ENCODE results near the gene DKC1. TPM values are rescaled to one million over a fixed set of nuclear protein-coding genes. Genes with fewer than 3 reads are reported as not detected.

Gene DKC1
- total RNA-seq, 1 experiment from 2014 or later, result 160 TPM

DNA sequence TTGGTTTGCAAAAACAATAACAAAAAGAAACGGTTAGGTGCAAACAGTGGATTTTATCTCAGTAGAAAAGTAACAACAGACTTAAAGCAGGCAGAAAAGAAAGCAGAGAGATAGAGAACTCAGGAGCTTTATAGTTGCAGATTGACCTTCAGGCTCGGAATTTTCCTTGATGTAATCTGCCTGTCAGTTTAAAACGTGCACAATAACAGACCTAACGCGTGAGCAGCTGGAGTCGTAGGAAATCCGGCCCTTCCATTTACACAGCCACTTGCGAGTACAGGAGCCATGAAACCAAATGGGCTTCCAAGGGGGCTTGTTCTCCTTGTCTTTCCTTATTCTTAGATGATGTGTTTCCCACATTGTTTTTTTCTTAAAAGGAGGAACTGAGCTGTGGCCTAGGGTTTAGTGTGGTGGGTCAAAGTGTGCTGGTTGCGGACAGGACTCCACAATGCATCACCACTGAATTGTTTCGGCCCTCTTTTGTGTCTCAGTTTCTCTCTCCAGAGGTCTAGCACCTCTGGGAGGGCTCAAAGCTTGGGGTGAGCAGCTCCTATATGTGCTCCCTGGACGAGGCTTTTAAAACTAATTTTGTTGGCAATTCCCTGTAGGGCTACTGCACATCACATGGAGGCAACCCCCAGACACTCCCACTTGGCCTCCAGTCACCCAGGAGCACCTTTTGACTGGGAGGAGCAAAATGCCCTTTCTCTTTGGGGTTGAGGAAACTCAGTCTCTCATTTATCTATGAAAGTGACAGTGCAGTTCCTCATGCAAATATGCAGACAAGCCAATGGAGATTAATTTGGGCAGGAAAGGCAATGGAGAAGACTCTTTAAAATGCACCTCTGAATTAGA is 56.5 kb downstream of the DKC1 start:
- no peaks in the 10 kb centered on the region for H3K27me3 Mint-ChIP-seq (ENCODE audit: low read depth)
- Histone ChIP-seq H2BK120ac (ENCODE audit: low read depth, low read length, poor library complexity, severe bottlenecking) (no peak overlapping the region), H2BK12ac (ENCODE audit: insufficient read length, low read depth, low read length) (no peak overlapping the region), H3K79me1 (ENCODE audit: insufficient read depth, low read depth, low read length, poor library complexity, severe bottlenecking) (no peaks in the 10 kb centered on the region), H3K23me2 (ENCODE audit: insufficient read length, low read depth, low read length, poor library complexity, severe bottlenecking) (no peaks in the 10 kb centered on the region), H4K91ac (ENCODE audit: insufficient read length, low read depth, low read length) (no peak overlapping the region), H2AK5ac (ENCODE audit: insufficient read length, low read length) (no peak overlapping the region), H2BK20ac (ENCODE audit: low read depth, low read length, poor library complexity, severe bottlenecking) (no peak overlapping the region), H3K18ac (ENCODE audit: insufficient read length, low read depth, low read length) (no peak overlapping the region), H3K4me1 (ENCODE audit: insufficient read depth, low read length) (peaks cover 2% of the 10 kb centered on the region; the same call in 1 of the 2 replicates), H3K4ac (ENCODE audit: low read depth, low read length) (no peak overlapping the region), H2BK5ac (ENCODE audit: insufficient read length, low read length) (no peak overlapping the region), H4K8ac (replicated peaks; ENCODE audit: insufficient read length, low read depth, low read length) (no peak overlapping the region), H3K9ac (ENCODE audit: extremely low read depth, insufficient read length, low read length) (no peak overlapping the region), H3T11ph (ENCODE audit: low read length) (no peak overlapping the region), H4K5ac (ENCODE audit: insufficient read length, low read depth, low read length) (no peak overlapping the region), H3K27me3 (ENCODE audit: insufficient read depth, low read length) (no peaks in the 10 kb centered on the region), H2BK15ac (ENCODE audit: low read depth, low read length) (no peak overlapping the region), H4K20me1 (ENCODE audit: control insufficient read depth, insufficient read depth, insufficient read length) (no peaks in the 10 kb centered on the region), H3K14ac (ENCODE audit: insufficient read depth, low read length) (no peak overlapping the region), H3K56ac (ENCODE audit: insufficient read length, low read depth, low read length) (no peak overlapping the region), H3K4me2 (ENCODE audit: insufficient read depth, insufficient read length, low read length) (no peak overlapping the region), H3K79me2 (ENCODE audit: insufficient read depth, low read length) (no peaks in the 10 kb centered on the region), H3K9me3 (ENCODE audit: control insufficient read depth, low read depth, low read length) (peaks cover 8% of the 10 kb centered on the region), H3K27ac (ENCODE audit: insufficient read length, low read depth, low read length) (peak overlapping the region; percentile 54), H3K23ac (ENCODE audit: insufficient read length, low read depth, low read length) (no peak overlapping the region), H2AFZ (ENCODE audit: low read length) (no peak overlapping the region)
- H3K27ac Mint-ChIP-seq, result peak overlapping the region in 2 of 3 experiments; percentile 19 to 84; a peak in 2 of 7 replicates
- peaks cover 12 to 14% (median 13%) of the 10 kb centered on the region in 3 experiments for H3K36me3 Mint-ChIP-seq (ENCODE audit: insufficient read depth in 1 of 3, low read depth in 3 of 3)
- WGBS (ENCODE audit: extremely low coverage, insufficient read length, low lambda C conversion rate), result no CpG with 5 or more reads among the region's 11 CpGs
- DNase-seq, result no peak
- H3K4me1 Mint-ChIP-seq, result peaks cover 37 to 38% of the 10 kb centered on the region in 2 experiments
- TF ChIP-seq CTCF (conservative IDR thresholded peaks at IDR 0.05), result no peak
- no peak overlapping the region for H3K4me3 Mint-ChIP-seq
- peaks cover 53 to 76% of the 10 kb centered on the region in 2 experiments for H3K9me3 Mint-ChIP-seq

All from H9 (cell line).